Lower lobe of right lung (tissue), 2 donors: Measurements from ENCODE around the gene KRTAP1-3. TPM values are rescaled to one million over a fixed set of nuclear protein-coding genes. Genes with fewer than 3 reads are reported as not detected.
"Not testable (repeated sequence)": the region's sequence is repeated elsewhere in the genome, so short reads cannot be mapped to it uniquely, and the experiment has no call there.

Source experiments
- ATAC-seq, 2 donors: fragments of 200-7000 bp; cut with Tn5 transposase; one replicate each; pipeline ENCODE4 v1.9.1; 2020 to 2022; ENCODE audit warnings: mild to moderate bottlenecking in 2 of 2, moderate library complexity in 2 of 2
- DNase-seq: peaks from one replicate; pipeline ENCODE4 v3.0.0-alpha.2; 2020
- H3K27ac ChIP-seq: fragments of 200-600 bp; one replicate; pipeline ENCODE4 v1.8.0; 2022
- H3K27me3 ChIP-seq: fragments of 200-600 bp; one replicate; pipeline ENCODE4 v1.8.0; 2022; ENCODE audit warnings: low read depth
- H3K36me3 ChIP-seq: fragments of 200-600 bp; one replicate; pipeline ENCODE4 v1.8.0; 2022; ENCODE audit warnings: mild to moderate bottlenecking
- H3K4me1 ChIP-seq: fragments of 200-600 bp; one replicate; pipeline ENCODE4 v1.8.0; 2022
- H3K4me3 ChIP-seq: fragments of 200-600 bp; one replicate; pipeline ENCODE4 v1.8.0; 2022; ENCODE audit warnings: mild to moderate bottlenecking
- H3K9me3 ChIP-seq: fragments of 200-600 bp; one replicate; pipeline ENCODE4 v1.8.0; 2022
- intact Hi-C: fragments of 100-400 bp; cut with DNase I; formaldehyde crosslinking; loops from one replicate; pipeline ENCODE4 v1.11.0; 2022
- total RNA-seq: library from RNA; stranded (reverse); fragmentation: NEBNext Ultra II Directional; extraction: Animal tissue kit (Norgen Biotek cat#: 25700); gene quantifications from one replicate; pipeline ENCODE4 v1.2.1, GENCODE V29; 2021
- TF ChIP-seq, protein P1 (sequence below): fragments of 200-600 bp; IDR thresholded peaks from one replicate; pipeline ENCODE4 v1.8.0; 2022; ENCODE audit warnings: antibody characterized with exemption, mild to moderate bottlenecking
- donor health status: DM: no; HTN: yes; CAD: no; lungs with severe emphysema.

Gene KRTAP1-3
- total RNA-seq, 1 donor from 2014 or later, result not detected

DNA sequence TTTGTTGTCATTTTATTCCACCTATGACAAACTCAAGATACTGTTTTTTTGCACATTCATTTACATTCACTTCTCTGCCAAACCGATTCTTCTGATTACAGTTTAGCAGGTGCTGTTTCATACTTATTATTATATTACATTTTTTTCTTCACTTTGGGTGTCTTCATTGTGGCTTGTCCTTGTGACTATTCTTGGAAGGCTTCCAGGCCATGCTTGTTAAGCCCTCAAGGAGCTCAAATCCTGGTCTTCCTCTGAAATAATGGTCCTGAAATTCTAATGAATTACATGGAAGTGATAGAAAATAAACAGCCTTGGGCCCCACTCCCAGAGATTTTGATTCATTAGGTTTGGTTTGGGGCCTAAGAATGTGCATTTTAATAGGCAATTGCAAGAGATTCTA is 29.6 kb upstream of the KRTAP1-3 start:
- no peaks in the 10 kb centered on the region for H3K9me3 ChIP-seq
- intact Hi-C loops, result no loop called here
- no peaks in the 10 kb centered on the region for H3K36me3 ChIP-seq

DNA sequence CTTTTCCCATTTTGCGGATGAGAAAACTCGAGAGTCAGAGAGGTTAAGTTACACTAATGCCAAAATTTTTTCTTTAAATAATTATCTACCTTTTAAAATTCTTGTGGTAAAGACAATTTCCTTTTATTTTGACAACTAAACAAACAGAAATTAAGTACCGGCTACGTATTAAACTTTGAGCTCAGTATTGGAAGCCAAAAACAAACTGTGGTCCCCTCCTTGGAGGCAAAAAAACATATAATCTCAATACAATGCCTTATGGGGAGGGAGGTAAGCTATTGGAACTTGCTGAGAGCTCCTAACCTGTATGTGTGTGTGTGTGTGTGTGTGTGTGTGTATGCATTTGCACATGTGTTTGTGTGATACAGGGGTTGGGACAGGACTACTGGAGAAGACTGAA is 28.8 kb upstream of the KRTAP1-3 start:
- Histone ChIP-seq H3K4me3 (no peak overlapping the region), H3K27me3 (peaks cover 27% of the 10 kb centered on the region), H3K36me3 (no peaks in the 10 kb centered on the region), H3K27ac (no peak overlapping the region), H3K9me3 (no peaks in the 10 kb centered on the region), H3K4me1 (no peaks in the 10 kb centered on the region)
- DNase-seq, result no peak
- intact Hi-C loops, result no loop called here
- TF ChIP-seq, protein P1, sequence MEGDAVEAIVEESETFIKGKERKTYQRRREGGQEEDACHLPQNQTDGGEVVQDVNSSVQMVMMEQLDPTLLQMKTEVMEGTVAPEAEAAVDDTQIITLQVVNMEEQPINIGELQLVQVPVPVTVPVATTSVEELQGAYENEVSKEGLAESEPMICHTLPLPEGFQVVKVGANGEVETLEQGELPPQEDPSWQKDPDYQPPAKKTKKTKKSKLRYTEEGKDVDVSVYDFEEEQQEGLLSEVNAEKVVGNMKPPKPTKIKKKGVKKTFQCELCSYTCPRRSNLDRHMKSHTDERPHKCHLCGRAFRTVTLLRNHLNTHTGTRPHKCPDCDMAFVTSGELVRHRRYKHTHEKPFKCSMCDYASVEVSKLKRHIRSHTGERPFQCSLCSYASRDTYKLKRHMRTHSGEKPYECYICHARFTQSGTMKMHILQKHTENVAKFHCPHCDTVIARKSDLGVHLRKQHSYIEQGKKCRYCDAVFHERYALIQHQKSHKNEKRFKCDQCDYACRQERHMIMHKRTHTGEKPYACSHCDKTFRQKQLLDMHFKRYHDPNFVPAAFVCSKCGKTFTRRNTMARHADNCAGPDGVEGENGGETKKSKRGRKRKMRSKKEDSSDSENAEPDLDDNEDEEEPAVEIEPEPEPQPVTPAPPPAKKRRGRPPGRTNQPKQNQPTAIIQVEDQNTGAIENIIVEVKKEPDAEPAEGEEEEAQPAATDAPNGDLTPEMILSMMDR, result no peak
- no peak for ATAC-seq

More for the DNA sequence above, 29.6 kb upstream of the KRTAP1-3 start:
- ATAC-seq (no peak), DNase-seq (no peak)
- Histone ChIP-seq H3K27ac (no peak overlapping the region), H3K4me3 (no peak overlapping the region), H3K4me1 (no peaks in the 10 kb centered on the region), H3K27me3 (peaks cover 19% of the 10 kb centered on the region)
- TF ChIP-seq, protein P1, result no peak

DNA sequence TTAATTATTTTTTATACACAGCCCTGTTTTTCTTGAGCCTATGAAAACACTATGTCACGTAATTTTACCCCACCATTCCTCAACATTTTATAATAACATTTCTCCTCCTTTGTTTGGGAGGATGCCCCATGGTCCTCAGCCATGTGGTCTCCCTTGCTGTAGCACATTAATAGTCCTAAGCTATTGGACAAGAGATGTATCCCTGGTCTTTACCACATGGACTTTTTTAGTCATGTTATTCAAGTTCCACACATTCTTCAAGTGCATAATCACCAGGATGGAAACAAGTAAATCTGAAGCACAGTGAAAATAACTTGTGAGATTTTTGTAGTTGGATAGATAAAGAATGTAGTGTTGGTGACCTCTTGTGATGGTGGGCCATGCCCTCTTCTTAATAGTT is 27.3 kb upstream of the KRTAP1-3 start:
- intact Hi-C loops, result no loop called here

DNA sequence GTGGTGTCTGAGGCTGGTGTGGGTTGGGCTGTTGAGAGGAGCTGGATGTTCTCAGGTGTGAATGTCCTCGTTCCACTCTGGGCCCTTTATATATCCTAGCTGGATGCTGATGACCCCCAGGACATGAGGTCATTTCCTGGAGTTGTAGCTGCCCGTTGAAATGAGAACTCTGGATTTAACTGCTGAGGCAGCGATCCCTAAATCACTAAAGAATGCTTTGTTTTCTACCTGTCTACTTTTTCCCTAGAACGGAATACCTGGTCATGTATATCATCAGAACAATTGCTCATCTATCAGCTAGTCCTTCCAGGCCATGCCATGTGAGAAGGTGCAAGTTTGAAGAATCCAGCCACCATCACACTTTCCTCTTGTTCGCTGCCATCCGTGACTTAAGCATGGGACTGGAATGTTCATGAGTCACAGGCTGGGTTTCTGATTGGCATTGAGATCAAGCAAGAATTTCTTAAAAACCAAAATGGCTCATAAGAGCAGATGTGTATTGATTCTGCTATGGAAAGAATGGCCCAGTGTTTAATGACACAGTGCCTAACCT is 25.5 kb upstream of the KRTAP1-3 start, which contains the start of gene KRTAP2-3:
Gene KRTAP2-3 (minus strand): TSS at position 63 of the 553 bp plus-strand sequence. CDS start 64 bp downstream, outside the sequence.
- intact Hi-C loops, result no loop called here

More for the DNA sequence above, 27.3 kb upstream of the KRTAP1-3 start:
- Histone ChIP-seq H3K4me1 (no peaks in the 10 kb centered on the region), H3K27ac (no peak overlapping the region), H3K9me3 (no peaks in the 10 kb centered on the region), H3K27me3 (peaks cover 28% of the 10 kb centered on the region), H3K4me3 (no peak overlapping the region), H3K36me3 (no peaks in the 10 kb centered on the region)
- DNase-seq (no peak), ATAC-seq (no peak)
- TF ChIP-seq, protein P1, result no peak

DNA sequence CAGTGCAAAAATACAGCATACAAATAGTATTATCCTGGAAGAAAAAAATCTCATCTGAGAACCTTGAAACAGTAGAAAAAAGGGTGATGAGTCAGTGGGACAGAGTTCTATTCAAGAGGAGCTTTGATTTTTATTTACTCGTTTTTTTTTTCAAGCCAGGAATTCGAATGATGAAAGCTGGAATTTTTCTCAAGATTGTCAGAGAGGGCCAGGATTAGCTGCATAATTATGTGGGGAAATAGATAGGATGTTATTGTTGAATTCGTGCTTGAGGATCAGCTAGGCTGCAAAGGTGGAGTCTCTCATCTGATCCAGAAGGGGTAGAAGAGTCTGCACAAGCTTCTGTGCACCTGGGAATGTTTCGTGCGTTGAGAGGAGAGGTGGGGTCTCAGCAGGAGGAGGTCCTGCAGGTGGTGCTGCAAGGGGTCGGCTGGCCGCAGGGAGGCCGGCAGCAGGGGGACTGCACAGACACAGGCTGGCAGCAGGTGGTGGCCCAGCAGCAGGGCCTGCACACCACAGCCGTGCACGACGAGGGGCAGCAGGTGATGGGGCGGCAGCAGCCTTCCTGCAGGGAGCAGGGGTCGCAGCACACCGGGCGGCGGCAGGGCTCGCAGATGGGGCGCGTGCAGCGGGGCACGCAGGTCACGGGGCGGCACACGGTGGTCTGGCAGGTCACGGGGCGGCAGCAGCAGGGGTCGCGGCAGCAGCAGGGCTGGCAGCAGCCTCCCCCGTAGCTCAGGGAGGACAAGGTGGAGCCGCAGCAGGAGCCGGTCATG is 24.8 kb upstream of the KRTAP1-3 start:
- H3K36me3 ChIP-seq, H3K27ac ChIP-seq, H3K4me1 ChIP-seq, DNase-seq, H3K9me3 ChIP-seq, ATAC-seq, H3K4me3 ChIP-seq, intact Hi-C loops: not testable (repeated sequence)
- peaks cover 28% of the 10 kb centered on the region for H3K27me3 ChIP-seq

More for the DNA sequence above, 25.5 kb upstream of the KRTAP1-3 start, which contains the start of gene KRTAP2-3:
- H3K36me3 ChIP-seq, result no peaks in the 10 kb centered on the region
- no peak within 1 kb of the TSS for H3K4me3 ChIP-seq
- ATAC-seq (no peak), DNase-seq (no peak)
- H3K4me1 ChIP-seq, result no peaks in the 10 kb centered on the region
- no peaks in the 10 kb centered on the region for H3K9me3 ChIP-seq
- peaks cover 28% of the 10 kb centered on the region for H3K27me3 ChIP-seq
- no peak within 1 kb of the TSS for H3K27ac ChIP-seq
- TF ChIP-seq, protein P1, result no peak

DNA sequence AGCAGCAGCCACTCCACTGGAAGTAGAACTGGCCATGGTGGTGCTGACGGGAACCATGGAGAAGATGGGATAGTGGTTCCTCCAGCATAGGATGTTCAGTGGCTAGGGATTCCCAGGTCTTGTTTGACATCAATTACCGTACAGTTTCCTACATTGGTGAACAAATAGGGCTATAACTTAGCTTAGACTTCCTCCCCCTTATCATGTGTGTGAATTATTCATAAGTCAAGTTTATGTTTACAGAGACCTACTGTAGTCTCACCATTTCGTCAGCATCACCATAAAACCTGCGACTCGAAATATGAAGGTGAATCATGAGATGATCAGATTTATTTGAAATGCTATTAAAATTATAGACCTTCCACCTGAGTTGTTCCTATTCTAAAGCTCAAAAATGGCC is 24.1 kb upstream of the KRTAP1-3 start:
- ATAC-seq, result no peak
- H3K4me1 ChIP-seq, result no peaks in the 10 kb centered on the region
- DNase-seq, result no peak
- H3K36me3 ChIP-seq, result no peaks in the 10 kb centered on the region
- H3K27ac ChIP-seq, result no peak overlapping the region
- H3K4me3 ChIP-seq, result no peak overlapping the region
- H3K27me3 ChIP-seq, result peaks cover 28% of the 10 kb centered on the region
- TF ChIP-seq, protein P1, result no peak
- no peaks in the 10 kb centered on the region for H3K9me3 ChIP-seq
- intact Hi-C loops, result no loop called here
